ENCODE measurements around the gene CUBN.

- TF ChIP-seq CTCF (IDR thresholded peaks at IDR 0.05): no peak
- TF ChIP-seq POLR2A (IDR thresholded peaks at IDR 0.05): no peak
Observed at GRCh38 chr10:16907687-16908086, 221.9 kb downstream of the CUBN start.
